Stimulated activated CD8-positive, alpha-beta memory T cell treated with anti-CD3 and anti-CD28 coated beads, Interleukin-15, amount 100 ng/mL, for 48 hours (primary cell): ENCODE results near the gene EPSTI1.

Source experiments
- DNase-seq, 2 donors: peaks; one replicate each; pipeline ENCODE4 v3.0.0-alpha.2; 2020; ENCODE audit warnings: low read depth in 2 of 2

The EPSTI1 gene

DNA sequence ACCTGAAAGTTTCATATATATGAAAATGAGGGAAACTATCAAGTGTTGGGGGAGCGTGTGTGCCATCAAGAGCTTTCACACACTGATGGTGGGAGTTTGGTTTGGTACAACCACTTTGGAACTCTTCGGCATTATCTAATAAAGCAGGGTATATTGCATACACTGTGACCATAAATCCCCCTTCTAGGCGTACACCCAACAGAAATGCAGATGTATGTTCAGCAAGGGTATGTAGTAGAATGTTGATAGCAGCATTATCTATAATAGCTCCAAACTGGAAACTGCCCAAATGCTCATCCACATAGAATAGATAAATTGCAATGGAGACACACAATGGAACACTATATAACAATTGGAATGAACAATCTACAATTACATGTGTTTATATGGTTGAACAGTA, 139.9 kb downstream of the EPSTI1 start:
- DNase-seq = no peak

DNA sequence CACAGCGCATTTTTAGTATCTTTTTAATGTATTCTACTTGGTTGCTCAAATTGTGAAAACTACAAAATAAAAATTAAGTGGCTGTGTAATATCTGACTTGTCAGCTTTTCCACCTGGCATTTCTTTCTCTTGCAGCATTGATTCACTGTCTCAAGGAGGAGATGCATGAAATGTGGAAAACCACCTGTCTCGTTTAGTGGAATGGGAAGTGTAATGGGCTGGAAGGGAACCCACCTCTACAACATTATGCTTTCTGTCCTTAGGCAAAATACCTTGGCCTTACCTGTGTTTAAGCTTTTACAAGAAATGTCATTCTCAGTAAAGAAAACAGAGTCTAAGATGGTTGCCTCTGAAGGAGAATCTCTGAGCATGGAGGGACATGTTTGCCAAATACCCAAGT, 142.8 kb downstream of the EPSTI1 start:
- DNase-seq = no peak

DNA sequence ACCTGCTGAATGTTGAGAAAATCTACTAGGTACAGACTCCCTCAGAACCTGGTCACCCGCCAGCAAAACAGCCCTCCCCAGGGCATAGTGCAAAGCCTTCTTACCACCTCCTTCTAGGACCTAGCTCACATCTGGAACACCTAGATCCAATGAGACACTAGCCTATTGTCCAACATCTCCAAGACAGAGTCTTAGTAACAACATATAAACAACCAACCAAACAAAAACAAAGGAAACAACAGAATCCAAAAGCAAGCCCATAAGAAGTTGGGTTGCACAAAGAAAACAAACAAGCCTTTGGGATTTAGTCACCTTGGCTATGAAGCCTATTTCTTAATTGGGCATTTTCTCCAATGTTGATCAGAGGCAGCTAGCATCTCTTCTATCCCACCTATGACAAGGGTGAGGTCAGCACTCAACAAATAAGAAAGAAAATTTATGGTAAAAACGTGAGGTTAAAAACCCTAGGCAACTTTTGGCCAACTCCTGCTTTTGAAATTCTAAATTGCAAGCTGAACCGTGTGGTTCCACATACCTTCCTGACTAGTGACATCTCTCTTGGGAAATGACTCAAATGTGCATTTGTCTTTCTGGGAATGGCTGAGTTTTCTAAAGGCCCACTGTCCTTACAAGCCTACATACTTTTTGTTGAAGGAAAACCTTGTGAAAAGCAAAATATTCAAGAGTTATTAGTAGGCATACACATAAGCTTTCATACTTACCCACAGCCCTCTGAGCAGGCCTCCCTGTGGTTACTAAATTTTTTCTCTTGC, 144.0 kb downstream of the EPSTI1 start:
- no peak for DNase-seq

DNA sequence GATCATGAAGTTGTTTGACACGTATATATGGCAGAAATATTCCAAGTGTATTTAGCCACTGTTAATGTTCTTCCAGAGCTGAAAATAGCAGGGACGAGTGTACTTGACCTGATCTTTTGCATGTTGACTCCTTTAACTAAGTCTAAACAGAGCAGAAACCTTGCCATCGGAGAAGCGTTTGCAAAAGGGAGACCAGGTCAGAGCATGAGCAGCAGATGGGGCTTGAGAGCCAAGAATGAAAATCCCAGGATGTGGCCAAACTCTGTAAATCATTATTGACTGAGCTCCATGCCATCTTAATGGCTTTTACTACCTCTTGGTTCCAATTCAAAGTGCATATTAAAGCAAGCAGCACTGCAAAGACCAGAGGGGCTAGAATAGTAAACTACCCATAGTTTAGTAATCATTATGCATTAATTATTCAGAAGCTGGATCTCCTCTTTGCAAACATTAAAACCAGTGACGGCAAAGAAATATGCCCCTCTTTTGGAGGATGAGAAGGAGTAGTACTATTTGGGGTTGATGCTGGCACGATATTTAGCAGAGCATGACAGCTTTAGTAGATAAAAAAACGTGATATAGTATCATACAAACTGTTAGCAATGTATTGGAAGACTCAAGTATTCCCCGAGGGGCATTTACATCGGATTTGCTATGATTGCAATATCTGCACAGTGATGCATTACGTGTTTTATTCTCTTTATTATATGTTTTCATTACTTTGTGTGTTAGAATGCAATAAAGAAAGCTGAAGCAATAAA, 154.9 kb downstream of the EPSTI1 start:
- no peak for DNase-seq
